H1 (cell line): Measurements from ENCODE around the gene GGN. TPM values are rescaled to one million over a fixed set of nuclear protein-coding genes. Genes with fewer than 3 reads are reported as not detected.
A peak's percentile ranks its signal among the peaks of the same experiment; 100 is the strongest.

Experiments used
- BACH1 ChIP-seq: IDR thresholded peaks from 2 replicates; pipeline ENCODE4 v1.6.1; 2012; ENCODE audit warnings: low read length, improper control_type of control experiment
- BRCA1 ChIP-seq: IDR thresholded peaks from 2 replicates; pipeline ENCODE4 v1.6.1; 2012; ENCODE audit warnings: low read depth, low read length, improper control_type of control experiment
- EP300 ChIP-seq, 2 experiments: IDR thresholded peaks; 1 replicate in 1 of 2; 2 replicates in 1 of 2; pipeline ENCODE4 v1.6.1; 2011 to 2012; ENCODE audit warnings: low read depth in 2 of 2, low read length in 2 of 2, mild to moderate bottlenecking in 2 of 2, borderline replicate concordance in 1 of 2, inconsistent platforms in 1 of 2, moderate library complexity in 1 of 2
- EZH2 ChIP-seq: fragments of 200-600 bp; sonication (generic); IDR thresholded peaks from 2 replicates; pipeline ENCODE4 v1.7.1; 2012; ENCODE audit warnings: low read depth, mild to moderate bottlenecking, moderate library complexity, low read length, inconsistent platforms; ENCODE audit not compliant: severe bottlenecking
- GABPA ChIP-seq: IDR thresholded peaks from 2 replicates; pipeline ENCODE4 v1.6.1; 2011; ENCODE audit warnings: mild to moderate bottlenecking, low read length, moderate library complexity, borderline replicate concordance; ENCODE audit not compliant: insufficient read depth
- JUN ChIP-seq: IDR thresholded peaks from 2 replicates; pipeline ENCODE4 v1.6.1; 2011; ENCODE audit warnings: low read depth, mild to moderate bottlenecking, improper control_type of control experiment, low read length
- KDM1A ChIP-seq: fragments of 200-600, 300-600 bp; sonication (generic); IDR thresholded peaks from 2 replicates; pipeline ENCODE4 v1.7.1; 2016; ENCODE audit warnings: mild to moderate bottlenecking, low read length, borderline replicate concordance
- KDM4A ChIP-seq: IDR thresholded peaks from one replicate; pipeline ENCODE4 v1.7.1; 2012; ENCODE audit warnings: low read depth, mild to moderate bottlenecking, moderate library complexity, low read length, inconsistent platforms; ENCODE audit not compliant: severe bottlenecking
- SIN3A ChIP-seq, 2 experiments: IDR thresholded peaks in 1 of 2; conservative IDR thresholded peaks in 1 of 2; 2 replicates each; pipeline ENCODE4 v1.6.1; 2011 to 2012; ENCODE audit warnings: low read length in 2 of 2, improper control_type of control experiment in 1 of 2, low read depth in 1 of 2, mild to moderate bottlenecking in 1 of 2
- SIX5 ChIP-seq: IDR thresholded peaks from 2 replicates; pipeline ENCODE4 v1.6.1; 2011; ENCODE audit warnings: mild to moderate bottlenecking, low read depth, low read length
- SUZ12 ChIP-seq: fragments of 200-600 bp; sonication (generic); IDR thresholded peaks from 2 replicates; pipeline ENCODE4 v1.6.1; 2012; ENCODE audit warnings: mild to moderate bottlenecking, inconsistent platforms, low read length, moderate library complexity, mixed read lengths
- TAF1 ChIP-seq: IDR thresholded peaks from 2 replicates; pipeline ENCODE4 v1.6.1; 2011; ENCODE audit warnings: mild to moderate bottlenecking, low read depth, low read length
- TAF7 ChIP-seq: optimal IDR thresholded peaks from 2 replicates; pipeline ENCODE3; 2011; ENCODE audit warnings: low read depth, mild to moderate bottlenecking, inconsistent platforms, low read length, moderate library complexity, borderline replicate concordance
- TBP ChIP-seq: IDR thresholded peaks from 2 replicates; pipeline ENCODE4 v1.6.1; 2011; ENCODE audit warnings: low read depth, low read length, improper control_type of control experiment
- TEAD4 ChIP-seq: IDR thresholded peaks from 2 replicates; pipeline ENCODE4 v1.6.1; 2012; ENCODE audit warnings: low read depth, low read length, inconsistent platforms, mixed read lengths
- polyA plus RNA-seq, 7 experiments: library from polyadenylated mRNA; depleted of rRNA in 3 of 7; stranded (reverse) in 5 of 7; unstranded in 2 of 7; fragments of >200 nt in 5 of 7; fragments of 200-250 nt in 2 of 7; gene quantifications; 1 replicate in 5 of 7; 2 replicates in 1 of 7; 4 replicates in 1 of 7; pipeline versions ENCODE4 v1.2.1 to v1.2.3, GENCODE V29; 2011 to 2013; ENCODE audit warnings: missing spikeins in 2 of 7, mixed read lengths in 2 of 7
- total RNA-seq: library from RNA; stranded (reverse); fragmentation: NEBNext Ultra II Directional; extraction: Animal tissue kit (Norgen Biotek cat#: 25700); gene quantifications from 2 replicates; pipeline ENCODE4 v1.2.1, GENCODE V29; 2021

Gene GGN
- total and polyA plus RNA-seq, 2 of the 8 experiments (the other 6 are each of a cell fraction or from before 2014, with no cell fraction given), result 0.47 to 1.2 TPM

GRCh38 chr19:38394488-38394887 is 6.7 kb upstream of the GGN start (continued):
- TF ChIP-seq SIN3A (conservative IDR thresholded peaks at IDR 0.05 in 1 of 2, IDR thresholded peaks at IDR 0.05 in 1 of 2; ENCODE audit: low read depth in 1 of 2, low read length in 2 of 2), result no peak
- no peak for TF ChIP-seq BACH1
- TF ChIP-seq GABPA, result no peak
- TF ChIP-seq EZH2, result no peak
- TF ChIP-seq TBP, result no peak
- TF ChIP-seq SUZ12, result no peak
- TF ChIP-seq KDM1A, result no peak
- no peak for TF ChIP-seq BRCA1
- TF ChIP-seq TAF7, result peak; percentile 20
- TF ChIP-seq JUN, result no peak
- TF ChIP-seq TAF1, result peak; percentile 46; the same call in 1 of the 2 replicates
- TF ChIP-seq SIX5, result no peak
- TF ChIP-seq TEAD4, result no peak
- TF ChIP-seq KDM4A, result no peak
- TF ChIP-seq EP300 (IDR thresholded peaks at IDR 0.05; ENCODE audit: borderline replicate concordance in 1 of 2, low read depth in 2 of 2, low read length in 2 of 2), result no peak
